ENCODE data around the gene SLIT3. TPM values are rescaled to one million over a fixed set of nuclear protein-coding genes. Genes with fewer than 3 reads are reported as not detected.

The SLIT3 gene
- polyA plus RNA-seq, 4 donors = 55.4 to 60.5 (median 57.8) TPM

DNA sequence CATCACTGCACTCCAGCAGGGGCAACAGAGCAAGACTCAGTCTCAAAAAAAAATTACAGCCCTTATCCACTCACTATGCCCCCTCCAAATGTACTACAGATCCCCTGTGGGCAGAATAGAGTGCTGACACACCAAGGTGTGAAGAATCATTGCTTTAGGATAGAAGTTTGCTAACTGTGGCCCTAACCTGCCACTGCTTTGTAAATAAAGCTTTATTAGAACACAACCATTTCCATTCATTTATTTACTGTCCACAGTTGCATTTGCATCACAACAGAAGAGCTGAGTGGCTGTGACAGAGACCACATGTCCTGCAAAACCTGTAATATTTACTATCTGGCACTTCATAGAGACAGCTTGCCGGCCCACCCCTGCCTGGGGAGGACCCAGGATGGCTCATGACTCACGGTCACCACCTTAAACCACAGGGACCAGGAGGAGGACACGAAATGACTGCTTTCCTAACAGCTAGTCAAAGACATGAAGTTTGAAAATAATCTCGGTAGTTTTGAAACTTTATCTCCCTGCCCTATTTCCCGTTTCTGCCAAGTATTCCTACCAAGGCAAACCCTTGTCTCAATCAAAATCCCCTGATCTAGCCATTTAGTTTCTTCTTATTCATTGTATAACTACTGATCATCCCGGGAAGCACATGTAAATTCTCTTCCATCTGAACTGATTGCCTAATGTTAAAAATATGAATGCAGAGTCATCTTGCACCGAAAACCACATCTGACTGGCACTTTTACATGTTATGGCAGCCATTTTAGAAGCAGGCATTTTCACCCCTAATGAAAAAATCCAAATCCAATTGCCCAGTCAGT lies 206.1 kb downstream of the SLIT3 start:
- DNase-seq (ENCODE audit: low read depth in 4 of 4, low spot score in 3 of 4) = no peak

DNA sequence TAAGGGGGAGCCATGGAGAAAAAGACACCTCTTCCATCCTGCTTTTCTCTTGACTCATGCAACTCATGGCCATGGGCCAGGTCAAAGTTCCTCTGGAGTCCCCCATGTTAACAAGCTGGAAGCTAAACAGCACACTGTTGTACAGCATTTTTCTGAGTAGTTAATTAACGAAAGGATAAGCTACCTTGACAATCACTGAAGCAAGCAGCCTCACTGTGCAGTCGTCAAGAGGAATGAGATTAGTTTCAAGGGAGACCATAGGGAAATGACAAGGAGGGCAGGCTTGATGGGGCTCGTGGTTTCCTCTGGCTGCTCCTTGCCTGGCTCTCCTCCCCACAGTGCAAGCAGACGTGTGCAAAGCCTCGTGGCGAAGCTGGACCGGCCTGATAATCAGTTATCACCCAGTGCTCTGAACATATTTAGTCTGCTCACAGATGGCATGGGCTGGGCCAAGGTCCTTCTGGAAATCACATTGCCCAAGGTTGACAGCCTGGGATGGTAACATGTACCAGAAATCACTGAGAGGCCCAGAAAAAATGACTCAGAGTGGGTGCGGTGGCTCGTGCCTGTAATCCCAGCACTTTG lies 209.5 kb downstream of the SLIT3 start:
- DNase-seq (ENCODE audit: low read depth in 4 of 4, low spot score in 3 of 4) = no peak

DNA sequence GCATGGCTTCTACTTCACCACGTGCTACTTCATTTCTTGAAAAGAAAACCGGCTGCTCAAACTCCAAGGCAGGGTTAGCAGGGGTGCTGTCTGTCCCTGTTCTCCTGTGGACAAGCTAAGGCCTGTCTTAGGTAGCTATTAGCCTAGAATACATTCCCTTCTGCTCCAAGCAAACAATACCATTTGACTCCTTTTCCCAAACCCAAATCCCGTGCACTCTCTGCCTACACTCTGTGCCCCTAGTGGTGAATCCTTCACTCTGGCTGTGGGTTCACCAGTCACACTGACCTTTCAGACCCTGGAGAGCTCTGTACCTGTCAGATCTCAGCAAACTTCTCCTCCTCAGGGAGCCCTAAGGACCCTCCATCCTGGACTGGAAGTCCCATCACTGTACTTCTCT lies 211.6 kb downstream of the SLIT3 start:
- DNase-seq (ENCODE audit: low read depth in 4 of 4, low spot score in 3 of 4) = no peak

DNA sequence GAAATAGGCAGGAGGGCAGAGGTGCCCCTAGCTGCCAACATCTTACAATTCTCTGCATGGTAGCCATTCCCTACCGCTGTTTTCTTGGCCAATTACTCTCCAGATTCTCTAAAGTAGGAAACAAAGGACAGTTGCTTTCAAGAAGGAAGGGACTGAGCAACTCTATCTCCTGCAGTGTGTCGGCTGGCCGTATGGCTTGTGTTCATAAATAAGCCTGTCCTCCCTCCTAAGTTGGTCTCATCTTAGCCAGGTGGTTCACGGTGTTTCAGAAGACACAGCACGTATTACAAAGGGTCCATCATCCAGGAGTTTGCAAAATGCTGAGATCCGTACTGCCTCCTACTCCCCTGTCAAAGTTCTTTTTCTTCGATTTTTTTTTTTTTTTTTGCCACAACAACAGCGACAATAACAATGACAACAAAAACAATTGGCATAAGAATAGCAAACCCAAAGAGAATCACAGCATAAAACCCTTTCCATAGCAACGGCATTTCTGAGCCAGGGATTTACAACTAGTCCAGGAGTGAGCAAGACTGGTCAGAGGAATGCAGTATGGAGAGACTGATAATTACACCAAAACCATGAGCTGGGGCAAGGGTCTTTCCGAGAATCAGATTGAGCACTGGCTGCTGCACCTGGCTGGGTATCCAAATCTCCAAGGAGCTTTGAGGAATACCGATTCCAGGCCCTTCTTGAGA lies 212.8 kb downstream of the SLIT3 start:
- no peak for DNase-seq (ENCODE audit: low read depth in 4 of 4, low spot score in 3 of 4)

DNA sequence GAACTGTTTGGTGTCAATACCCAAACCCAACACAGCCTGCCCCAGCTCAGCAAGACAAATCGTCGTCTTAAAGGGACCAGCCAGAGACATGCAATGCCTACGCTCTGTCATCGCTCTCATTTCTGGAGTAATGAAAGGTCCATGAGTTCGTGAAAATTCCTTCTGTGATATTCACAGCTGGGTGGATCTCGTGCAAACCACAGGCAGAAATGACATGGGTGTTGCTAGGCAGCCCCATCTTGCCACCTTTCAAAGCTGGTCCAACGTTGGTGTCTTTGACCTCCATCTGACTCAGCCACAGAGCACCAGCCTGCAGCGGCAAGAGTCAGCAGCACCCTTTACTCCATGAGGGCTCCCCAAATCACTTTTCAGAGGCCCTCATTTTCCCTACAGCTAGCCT lies 215.3 kb downstream of the SLIT3 start:
- no peak for DNase-seq (ENCODE audit: low read depth in 4 of 4, low spot score in 3 of 4)

DNA sequence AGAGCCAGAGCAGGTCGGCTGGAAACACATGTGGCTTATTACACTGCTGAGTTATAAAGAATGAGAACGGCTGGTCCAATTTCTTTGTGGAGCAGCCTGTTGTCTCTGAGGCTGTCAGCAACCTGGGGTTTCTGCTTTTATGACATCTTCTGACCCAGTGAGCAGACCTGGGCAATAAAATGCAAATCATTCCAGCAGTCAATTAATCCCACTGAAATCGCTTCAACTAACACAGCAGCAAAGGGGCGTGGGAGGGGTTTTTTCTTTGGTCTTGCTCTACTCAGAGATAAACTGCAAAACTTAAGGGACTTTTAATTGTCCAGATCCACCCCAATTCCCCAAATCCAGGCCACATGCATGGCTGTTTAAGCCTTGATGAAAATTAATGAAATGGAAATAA lies 215.7 kb downstream of the SLIT3 start:
- no peak for DNase-seq (ENCODE audit: low read depth in 4 of 4, low spot score in 3 of 4)

DNA sequence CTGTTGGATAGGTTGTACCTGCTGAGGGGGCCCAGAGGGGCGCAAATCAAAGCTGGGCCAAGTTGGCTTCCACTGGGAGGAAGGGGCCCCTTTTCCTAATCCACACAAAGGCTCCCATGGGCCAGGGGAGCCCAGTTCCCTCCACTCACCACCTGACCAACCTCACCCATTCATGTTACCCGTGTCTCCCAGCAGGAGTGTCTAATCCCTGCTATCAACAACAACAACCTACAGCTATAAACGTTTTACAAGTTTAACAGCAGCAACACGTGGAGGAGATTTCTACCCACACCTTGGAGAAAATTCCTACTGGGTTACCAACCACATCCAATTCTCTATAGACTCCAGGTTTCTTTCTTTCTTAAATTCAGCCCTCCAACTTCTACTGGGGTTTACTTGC lies 216.2 kb downstream of the SLIT3 start:
- no peak for DNase-seq (ENCODE audit: low read depth in 4 of 4, low spot score in 3 of 4)

DNA sequence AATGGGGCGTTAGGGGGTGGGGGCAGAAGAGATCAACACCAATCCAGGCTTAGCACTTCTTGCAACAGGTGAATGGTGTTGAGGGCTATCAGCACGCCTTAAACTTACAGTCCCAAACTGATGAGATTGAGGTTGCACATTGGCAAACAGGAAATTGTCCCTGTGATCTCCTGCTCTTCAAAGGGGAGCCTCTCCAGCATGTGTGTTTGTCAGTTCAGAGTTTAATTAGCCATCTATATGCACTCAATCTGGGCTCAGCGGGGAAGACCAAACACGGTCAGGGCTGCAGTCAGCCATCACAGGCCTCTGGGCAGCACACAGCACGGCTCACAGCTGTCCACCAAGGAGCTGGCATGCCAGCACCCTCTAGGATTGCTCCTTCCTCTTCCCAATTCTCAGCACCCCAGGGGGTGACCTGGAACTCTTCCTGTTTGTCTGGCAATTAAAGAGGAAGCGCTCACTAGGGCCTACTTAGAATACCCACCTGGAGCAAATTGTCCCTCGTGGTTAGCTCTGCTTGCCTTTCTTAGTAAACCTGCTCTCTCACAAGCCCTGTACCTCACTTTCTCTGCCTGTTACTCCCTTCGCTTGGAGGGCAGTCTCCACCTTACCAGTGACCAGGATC lies 217.4 kb downstream of the SLIT3 start:
- no peak for DNase-seq (ENCODE audit: low read depth in 4 of 4, low spot score in 3 of 4)

DNA sequence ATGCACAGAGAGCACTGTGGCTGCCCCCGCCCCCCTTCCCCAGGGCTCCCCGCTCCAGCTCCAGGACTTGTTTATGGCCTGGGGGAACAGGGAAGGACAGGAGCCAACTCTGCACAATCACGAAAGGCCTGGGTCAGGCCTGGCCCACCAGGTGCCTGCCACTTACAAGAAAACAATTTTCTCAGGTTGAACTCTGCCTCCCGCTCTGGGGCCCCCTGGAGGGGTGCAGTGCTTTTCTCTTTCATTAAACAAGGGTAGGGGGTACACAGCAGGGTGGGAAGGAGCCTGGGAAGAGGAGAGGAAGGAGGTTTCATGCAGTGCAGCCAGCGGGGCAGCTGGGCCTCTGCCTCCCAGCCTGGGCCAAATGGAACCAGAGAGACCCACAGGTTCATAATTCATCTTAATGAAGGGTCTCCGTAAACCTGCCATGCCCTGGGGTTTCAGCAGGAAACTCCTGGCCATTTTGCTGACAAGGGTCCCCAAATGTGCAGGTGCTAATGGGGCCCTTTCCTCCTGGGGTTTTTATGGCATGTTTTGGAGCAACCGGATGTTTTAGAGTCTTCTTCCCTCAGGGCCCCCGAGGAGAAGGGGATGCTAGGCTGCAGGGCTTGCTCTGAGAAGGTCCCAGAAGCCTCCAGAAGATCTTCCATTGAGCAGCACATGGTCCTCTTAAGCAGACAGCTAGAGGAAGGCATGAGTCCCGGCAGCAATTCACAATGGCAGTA lies 219.8 kb downstream of the SLIT3 start:
- no peak for DNase-seq (ENCODE audit: low read depth in 4 of 4, low spot score in 3 of 4)

DNA sequence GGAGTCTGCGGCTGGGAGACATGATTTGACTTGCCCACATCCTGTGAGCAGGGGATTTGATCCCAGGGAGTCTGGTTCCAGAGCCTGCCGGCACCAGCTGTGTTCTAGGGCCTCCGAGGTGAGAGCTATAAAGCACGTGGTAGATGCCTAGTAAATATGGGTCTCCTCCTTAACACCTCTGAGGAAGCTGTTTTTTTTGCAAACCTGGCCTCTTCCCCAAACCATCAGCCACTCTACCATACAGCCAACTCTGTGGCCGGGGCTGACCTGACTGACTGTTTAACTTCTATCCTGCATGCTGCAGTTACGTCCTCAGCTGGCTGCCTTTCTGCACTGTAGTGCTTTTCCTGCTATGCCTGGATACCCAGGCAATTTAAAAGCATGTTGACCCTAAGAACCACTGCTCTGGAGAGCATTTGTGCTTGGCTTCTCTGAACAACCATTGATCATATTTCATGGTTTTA lies 220.5 kb downstream of the SLIT3 start:
- no peak for DNase-seq (ENCODE audit: low read depth in 4 of 4, low spot score in 3 of 4)

DNA sequence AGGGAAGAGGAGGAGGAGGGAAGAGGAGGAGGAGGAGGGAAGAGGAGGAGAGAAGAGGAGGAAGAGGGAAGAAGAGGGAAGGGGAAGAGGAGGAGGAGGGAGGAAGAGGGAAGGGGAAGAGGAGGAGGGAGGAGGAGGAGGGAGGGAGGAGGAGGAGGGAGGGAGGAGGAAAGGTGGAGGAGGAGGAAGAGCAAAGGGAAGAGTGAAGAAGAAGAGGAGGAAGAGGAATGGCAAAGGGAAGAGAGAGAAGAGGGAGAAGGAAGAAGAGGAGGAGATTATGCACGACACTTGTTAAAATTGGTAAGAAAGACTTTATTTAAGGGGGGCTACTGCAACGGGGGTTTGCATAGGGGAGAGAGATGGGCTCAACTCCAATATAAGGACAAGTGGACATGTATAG lies 221.2 kb downstream of the SLIT3 start:
- DNase-seq (ENCODE audit: low read depth in 4 of 4, low spot score in 3 of 4) = no peak

DNA sequence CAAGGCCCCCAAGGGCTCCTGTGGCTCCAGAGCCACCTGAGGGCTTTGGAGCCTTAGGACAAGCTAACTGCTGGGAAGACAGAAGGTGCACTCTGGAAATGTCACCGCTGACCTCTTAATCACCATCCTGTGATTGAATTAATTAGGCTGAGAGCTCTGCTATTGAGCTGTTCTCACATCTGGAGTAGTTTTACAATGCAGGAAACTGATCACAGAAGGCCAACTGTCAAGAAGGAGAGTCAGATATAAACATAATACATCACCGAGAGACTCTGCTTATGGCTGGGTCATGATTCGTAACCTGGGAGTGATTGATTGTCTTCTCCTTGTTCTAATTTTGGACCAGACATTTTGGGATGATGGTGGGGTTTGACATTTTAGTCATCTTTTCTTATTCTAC lies 226.1 kb downstream of the SLIT3 start:
- DNase-seq (ENCODE audit: low read depth in 4 of 4, low spot score in 3 of 4) = no peak

DNA sequence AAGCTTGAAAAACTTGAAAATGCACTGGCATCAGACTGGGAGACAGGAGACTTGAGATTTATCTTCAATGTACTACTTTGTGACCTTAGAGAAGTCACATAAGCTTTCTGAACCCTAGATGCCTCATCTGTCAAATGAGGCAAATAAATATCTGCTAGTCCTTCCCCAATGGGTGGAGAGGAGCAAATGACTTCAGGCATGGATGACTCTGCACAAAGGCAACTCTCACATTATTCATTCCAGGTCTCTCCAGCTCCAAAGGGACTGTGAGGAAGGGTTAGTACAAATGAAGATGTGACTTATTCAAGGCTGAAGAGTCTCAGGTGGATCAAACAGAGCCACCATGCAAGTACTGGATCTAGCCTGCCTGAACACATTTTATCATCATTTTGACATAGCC lies 228.7 kb downstream of the SLIT3 start:
- DNase-seq (ENCODE audit: low read depth in 4 of 4, low spot score in 3 of 4) = no peak

DNA sequence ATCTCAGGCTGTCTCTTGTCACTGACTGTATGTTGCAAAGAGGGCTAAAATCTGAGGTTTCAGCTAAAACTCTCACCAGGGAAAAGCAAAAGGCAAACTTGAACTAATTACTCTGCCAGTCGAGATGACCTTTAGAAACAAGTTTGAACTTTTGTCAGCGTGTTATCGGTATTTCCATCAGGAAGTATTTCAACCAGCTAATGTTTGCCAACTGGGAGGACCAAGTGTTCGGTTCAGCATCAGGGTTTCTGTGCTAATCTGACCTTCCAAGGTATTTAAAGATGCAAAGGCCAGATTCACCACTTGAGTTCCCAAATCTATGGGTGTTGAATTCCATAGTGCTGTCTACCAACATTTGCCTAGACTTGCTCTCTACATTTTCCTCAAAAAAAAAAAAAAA lies 230.5 kb downstream of the SLIT3 start:
- no peak for DNase-seq (ENCODE audit: low read depth in 4 of 4, low spot score in 3 of 4)

DNA sequence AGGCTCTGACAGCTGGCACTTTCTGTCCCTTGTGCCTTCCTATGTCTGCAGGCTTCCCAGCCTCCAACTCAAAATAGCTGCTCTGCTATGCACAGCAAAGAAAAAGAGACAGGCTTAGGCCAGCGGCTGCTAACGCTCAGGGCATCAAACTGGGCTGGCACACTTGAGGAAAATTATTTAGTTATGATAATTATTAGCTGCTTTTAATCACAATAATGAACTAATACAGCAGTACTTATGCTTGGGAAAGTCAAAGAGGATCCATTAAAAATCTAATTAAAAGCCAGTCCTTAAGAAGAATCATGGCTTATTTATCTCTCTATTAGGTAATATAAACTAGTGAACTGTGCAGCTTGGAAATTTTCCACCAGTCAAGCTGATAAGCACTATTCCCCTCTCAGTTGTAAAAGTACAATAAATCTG lies 233.2 kb downstream of the SLIT3 start:
- peak in 1 of 4 donors; percentile 63 for DNase-seq (ENCODE audit: low read depth in 4 of 4, low spot score in 3 of 4)

DNA sequence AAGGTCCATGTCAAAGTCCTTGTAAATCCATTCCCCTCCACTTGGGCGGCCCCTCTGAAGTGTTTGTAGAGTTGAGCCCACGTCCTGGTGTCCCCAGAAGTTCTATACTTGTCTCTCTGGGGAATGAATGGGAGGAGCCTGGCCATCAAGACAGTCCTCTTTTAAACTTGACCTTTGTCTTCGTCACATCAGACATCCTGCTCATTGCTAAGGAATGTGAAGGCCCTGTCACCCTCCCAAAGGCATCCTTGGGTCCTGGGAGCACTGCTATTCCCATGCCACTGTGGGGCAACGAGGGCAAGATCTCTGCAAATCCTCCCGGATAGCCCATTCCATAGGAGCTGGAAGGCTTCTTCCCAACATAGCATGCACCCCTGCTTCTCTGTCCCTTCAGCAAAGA lies 235.5 kb downstream of the SLIT3 start:
- DNase-seq (ENCODE audit: low read depth in 4 of 4, low spot score in 3 of 4) = no peak

DNA sequence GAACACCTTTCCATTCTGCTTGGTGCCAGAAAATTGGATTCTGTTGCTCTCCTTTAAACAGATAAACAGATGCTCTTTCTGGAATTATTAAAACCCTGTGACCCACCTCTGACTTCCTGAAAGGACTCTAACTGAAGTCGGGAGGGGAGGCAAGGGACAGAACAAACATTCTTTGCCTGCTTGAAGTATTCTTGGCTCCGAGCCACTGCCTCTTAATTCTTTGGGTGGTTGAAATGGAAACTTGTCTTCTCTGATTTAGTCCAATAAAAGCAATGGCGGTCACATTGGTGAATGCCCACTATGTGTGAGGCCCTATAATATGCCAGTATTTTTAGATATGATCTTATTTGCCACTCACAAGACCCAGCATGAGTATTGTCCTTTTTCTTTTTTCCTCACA lies 236.8 kb downstream of the SLIT3 start:
- no peak for DNase-seq (ENCODE audit: low read depth in 4 of 4, low spot score in 3 of 4)

DNA sequence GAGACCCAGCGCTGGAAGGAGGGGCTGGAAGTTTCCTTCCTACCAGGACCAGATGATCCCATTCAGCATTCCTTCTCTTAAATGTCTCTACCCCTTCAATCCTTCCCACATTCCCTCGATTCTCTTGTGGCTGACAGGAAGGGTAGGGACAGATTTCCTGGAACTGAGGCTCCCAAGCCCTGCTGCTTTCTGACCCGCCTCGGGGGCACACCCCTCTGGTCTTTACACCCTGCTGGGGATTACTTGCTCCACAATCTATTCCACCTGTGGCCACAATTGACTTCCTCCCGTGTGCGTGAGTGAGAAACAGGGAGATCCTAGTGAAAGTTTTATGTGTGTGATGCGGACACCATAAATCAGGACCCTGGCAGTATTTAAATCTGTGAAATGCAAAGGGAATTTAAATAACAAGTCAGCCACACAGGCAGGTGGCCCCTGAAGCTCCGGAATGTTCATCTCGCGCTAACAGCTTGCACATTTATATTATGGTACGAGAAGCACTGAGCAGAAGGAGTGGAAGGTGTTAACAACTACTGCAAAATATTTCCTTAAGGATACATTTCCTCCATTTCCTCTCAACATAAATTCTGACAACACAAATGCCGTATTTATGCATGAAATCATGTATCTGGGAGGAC lies 237.5 kb downstream of the SLIT3 start:
- no peak for DNase-seq (ENCODE audit: low read depth in 4 of 4, low spot score in 3 of 4)

DNA sequence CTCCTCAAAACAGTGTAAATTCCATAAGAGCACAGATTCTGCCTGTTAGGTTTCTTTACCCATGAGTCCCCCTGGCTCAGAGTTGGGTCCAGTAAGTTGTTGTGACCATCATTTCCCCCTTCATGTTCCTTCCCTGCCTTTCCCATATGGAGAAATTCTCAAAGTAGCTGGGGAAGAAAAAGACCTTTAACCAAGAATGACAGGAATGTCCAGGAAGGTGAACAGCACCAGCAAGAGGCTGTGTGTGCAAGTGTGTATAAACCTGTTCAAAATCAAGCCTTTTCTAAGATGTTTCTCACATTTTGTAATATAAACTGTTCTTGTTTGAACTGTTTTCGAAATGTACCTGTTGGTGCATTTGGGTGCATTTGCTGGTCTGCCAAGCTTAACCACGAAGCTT lies 238.2 kb downstream of the SLIT3 start:
- DNase-seq (ENCODE audit: low read depth in 4 of 4, low spot score in 3 of 4) = no peak

DNA sequence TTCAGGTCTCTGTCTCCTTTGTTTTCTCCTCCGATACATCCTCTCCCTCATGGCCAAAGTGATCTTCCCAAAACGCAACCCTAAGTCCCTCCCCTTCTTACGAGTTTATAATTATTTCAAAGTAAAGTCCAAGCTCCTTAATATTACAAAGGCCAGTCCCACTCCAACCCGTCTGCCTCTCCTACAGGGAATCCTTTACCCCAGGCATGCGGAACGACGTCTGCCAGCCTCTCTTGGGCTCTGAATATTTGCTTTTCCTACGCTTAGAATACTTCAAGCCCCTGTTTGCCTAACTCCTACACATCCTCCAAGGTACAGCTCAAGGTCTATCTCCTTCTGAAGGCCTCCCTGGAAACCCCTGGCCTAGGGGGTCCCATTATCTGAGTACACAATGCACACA lies 246.4 kb downstream of the SLIT3 start:
- DNase-seq (ENCODE audit: low read depth in 4 of 4, low spot score in 3 of 4) = no peak
